Measurements from ENCODE around the gene ADISSP.

Gene ADISSP

DNA sequence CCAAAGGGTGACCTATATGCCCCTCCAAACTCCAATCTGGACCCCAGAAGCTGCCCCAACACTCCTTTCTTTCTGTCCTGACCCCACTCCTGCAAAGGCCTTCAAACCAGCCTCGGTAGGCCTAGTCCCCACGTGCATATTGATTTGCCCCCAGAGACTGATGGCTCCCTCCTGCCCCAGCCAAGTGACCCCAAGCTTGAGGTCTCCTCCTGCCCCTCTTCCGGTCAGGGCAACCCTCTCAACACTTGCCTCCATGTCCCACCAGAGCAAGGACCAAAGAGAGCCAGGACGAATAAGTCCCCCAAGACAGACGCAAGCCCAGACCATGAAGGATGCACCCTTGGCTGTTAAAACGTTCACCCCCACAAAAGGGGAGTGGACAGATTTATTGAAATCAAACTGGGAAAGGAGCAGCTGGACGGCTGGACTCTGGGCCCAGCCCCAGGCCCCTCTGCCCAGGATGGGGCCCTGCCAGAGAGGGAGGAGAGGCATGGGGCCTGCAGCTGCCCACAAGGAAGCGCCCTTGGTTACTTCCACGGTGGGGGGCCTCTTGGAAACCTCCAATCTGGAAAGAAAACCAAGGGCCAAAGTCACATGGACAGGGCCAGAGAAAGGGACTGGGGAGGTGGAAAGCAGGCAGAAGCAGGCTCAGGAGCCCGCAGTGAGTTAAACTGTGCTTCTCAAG, 16.1 kb upstream of the ADISSP start:
- POLR2A ChIA-PET: no interaction called here
- TF ChIP-seq, protein P1, sequence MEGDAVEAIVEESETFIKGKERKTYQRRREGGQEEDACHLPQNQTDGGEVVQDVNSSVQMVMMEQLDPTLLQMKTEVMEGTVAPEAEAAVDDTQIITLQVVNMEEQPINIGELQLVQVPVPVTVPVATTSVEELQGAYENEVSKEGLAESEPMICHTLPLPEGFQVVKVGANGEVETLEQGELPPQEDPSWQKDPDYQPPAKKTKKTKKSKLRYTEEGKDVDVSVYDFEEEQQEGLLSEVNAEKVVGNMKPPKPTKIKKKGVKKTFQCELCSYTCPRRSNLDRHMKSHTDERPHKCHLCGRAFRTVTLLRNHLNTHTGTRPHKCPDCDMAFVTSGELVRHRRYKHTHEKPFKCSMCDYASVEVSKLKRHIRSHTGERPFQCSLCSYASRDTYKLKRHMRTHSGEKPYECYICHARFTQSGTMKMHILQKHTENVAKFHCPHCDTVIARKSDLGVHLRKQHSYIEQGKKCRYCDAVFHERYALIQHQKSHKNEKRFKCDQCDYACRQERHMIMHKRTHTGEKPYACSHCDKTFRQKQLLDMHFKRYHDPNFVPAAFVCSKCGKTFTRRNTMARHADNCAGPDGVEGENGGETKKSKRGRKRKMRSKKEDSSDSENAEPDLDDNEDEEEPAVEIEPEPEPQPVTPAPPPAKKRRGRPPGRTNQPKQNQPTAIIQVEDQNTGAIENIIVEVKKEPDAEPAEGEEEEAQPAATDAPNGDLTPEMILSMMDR (IDR thresholded peaks at IDR 0.05; ENCODE audit: insufficient read depth, low read length, missing control alignments): no peak
- no peak for DNase-seq (ENCODE audit: low read depth, low spot score)
- CTCF ChIA-PET: interaction anchor here (1.1 to 11.6 kb wide), 6 partner anchors 16 to 105 kb away, joined by 3 to 255 read pairs (median 18); partner anchors contain the start of genes ADAM33, ADISSP and AP5S1
- H3K4me3 ChIP-seq (ENCODE audit: low read depth, low read length): no peak overlapping the region

DNA sequence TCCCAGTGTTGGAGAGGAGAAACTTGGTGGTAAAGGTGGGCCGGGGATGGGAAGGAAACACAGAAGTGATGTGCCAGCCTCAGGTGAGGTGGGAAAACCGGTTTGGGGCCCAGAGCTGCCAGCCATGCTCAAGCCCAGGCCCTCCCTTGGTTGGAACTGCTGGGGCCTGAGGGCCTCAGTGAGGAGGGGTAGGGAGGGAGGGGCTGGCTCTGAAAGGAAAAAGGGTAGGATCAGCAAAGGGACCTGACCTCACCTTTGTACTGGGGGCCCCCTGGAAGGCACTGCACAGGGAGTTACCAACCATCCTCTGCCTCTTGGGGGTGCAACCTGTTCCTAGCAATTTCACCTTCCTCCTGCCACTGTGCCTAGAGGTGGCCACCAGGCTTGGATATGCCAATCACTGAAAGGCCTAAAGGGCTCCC, 15.5 kb upstream of the ADISSP start:
- POLR2A ChIA-PET: no interaction called here
- no peak overlapping the region for H3K4me3 ChIP-seq (ENCODE audit: low read depth, low read length)
- DNase-seq (ENCODE audit: low read depth, low spot score): no peak
- TF ChIP-seq, protein P1 (IDR thresholded peaks at IDR 0.05; ENCODE audit: insufficient read depth, low read length, missing control alignments): no peak
- CTCF ChIA-PET: interaction anchor here (1.1 to 11.6 kb wide), 7 partner anchors 15 to 104 kb away, joined by 3 to 255 read pairs (median 10); partner anchors contain the start of genes ADAM33, ADISSP and AP5S1

DNA sequence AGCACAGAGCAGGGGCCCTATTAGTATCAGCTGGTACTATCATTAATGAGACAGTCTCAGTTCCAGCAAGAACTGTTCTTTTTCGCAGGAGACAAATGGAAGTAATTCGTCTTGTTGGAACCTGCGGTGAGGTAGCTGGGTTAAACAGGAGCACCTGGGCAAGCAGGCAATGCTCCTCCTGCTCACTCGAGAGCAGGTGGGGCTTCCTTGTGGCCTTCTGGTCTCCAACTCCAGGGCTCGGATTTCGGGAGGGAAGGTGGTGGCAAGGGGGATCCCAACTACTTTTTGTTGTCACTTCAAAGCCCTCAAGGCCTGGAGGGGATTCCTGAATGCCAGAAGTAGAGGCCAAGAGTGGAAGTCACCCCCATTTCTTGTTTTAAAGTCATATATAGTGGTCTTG, 15.0 kb upstream of the ADISSP start:
- TF ChIP-seq, protein P1 (IDR thresholded peaks at IDR 0.05; ENCODE audit: insufficient read depth, low read length, missing control alignments): no peak
- DNase-seq (ENCODE audit: low read depth, low spot score): no peak
- CTCF ChIA-PET: interaction anchor here (1.1 to 11.6 kb wide), 6 partner anchors 28 to 104 kb away, joined by 5 to 255 read pairs (median 19); partner anchors contain the start of genes ADAM33 and AP5S1
- H3K4me3 ChIP-seq (ENCODE audit: low read depth, low read length): no peak overlapping the region
- POLR2A ChIA-PET: no interaction called here

DNA sequence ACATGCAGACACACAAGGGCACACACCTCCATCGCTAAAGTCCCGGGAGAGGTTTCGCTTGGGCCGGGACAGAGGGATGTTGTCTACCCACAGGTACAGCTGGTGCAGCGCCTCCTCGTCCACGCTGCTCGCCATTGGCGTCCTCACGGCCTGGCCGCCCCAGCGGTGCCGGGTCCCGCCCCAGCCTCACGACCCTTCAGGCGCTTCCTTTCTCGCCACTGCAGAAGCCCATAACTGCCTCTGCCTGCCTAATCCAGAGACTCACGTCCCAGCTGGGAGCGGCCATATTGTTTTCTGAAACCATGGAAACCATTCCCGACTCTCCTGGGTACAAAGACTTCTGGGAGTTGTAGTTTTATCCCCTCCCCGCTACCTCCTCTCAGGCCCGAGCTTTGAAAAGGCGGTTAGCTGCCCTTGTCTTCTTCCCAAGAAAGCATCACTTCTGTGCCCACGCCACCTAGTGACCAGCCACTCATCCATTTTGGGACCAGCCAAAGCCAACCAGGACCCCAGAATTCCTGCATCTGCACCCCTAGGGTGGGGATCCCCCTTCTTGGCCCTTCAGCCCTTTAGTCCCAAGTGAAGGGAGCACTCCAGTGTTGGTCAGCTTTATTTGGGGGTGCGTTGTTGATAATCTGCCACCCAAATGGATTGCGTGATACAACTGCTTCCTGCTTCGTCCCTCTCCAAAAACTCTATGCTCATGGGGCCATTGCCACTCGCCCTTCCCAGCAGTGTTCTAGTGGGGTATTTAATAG, 13.8 kb upstream of the ADISSP start, which contains the start of gene SPEF1:
SPEF1 (minus strand) TSS at position 296 of the 758 bp plus-strand sequence; CDS start at position 135, 161 bp downstream.
- POLR2A ChIA-PET: interaction anchor here (0.7 to 1.0 kb wide), 4 partner anchors 10 to 39 kb away, joined by 3 to 5 read pairs (median 4); partner anchors contain the start of genes ADISSP and AP5S1
- CTCF ChIA-PET: interaction anchor here (0.6 to 11.6 kb wide), 22 partner anchors 8 to 219 kb away, joined by 3 to 255 read pairs (median 6); partner anchors contain the start of genes ADAM33, ADISSP and AP5S1
- DNase-seq (ENCODE audit: low read depth, low spot score): peak; percentile 59
- H3K4me3 ChIP-seq (ENCODE audit: low read depth, low read length): peak within 1 kb of the TSS; percentile 60
- TF ChIP-seq, protein P1 (IDR thresholded peaks at IDR 0.05; ENCODE audit: insufficient read depth, low read length, missing control alignments): peak; percentile 68

DNA sequence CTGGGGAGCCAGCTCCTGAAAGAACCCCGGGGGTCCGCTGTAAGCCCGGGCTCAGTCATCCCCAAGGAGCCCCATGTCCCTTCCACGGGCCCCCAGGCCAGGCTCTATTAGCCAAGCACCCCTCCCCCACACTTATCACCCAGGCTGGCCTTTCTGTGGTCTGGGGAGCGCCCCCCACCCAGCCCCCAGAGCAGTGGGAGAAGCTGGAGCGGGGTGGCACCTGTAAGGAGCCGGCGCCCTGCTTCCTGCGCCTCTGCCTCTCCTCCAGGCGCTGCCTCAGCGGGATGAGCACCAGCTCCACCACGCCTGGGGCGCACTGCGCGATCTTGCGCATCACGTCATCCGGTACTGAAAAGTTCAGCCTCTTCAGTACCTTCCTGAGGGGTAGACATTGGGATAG, 11.4 kb upstream of the ADISSP start:
- POLR2A ChIA-PET: interaction anchor here (2.9 kb wide), 1 partner anchor 11 kb away, joined by 28 read pairs; the partner anchor contains the start of gene ADISSP
- CTCF ChIA-PET: interaction anchor here (1.0 to 4.7 kb wide), 13 partner anchors 12 to 102 kb away, joined by 3 to 38 read pairs (median 5); partner anchors contain the start of genes ADISSP and AP5S1
- H3K4me3 ChIP-seq (ENCODE audit: low read depth, low read length): no peak overlapping the region

More for the DNA sequence above, 11.4 kb upstream of the ADISSP start:
- TF ChIP-seq, protein P1 (IDR thresholded peaks at IDR 0.05; ENCODE audit: insufficient read depth, low read length, missing control alignments): no peak
- DNase-seq (ENCODE audit: low read depth, low spot score): no peak

Measured in AG04449 (cell line).